ENCODE results near the gene F11R.
"Not testable (repeated sequence)": the region's sequence is repeated elsewhere in the genome, so short reads cannot be mapped to it uniquely, and the experiment has no call there.

GRCh38 chr1:161029466-161029865 lies 8.5 kb upstream of the F11R start:
- TF ChIP-seq CTCF (IDR thresholded peaks at IDR 0.05); ZFX (IDR thresholded peaks at IDR 0.05; ENCODE audit: borderline replicate concordance): not testable (repeated sequence)

Measured in 22Rv1 (cell line).